Spinal cord (tissue), 10 donors: ENCODE results near the gene ITGA2B. TPM values are rescaled to one million over a fixed set of nuclear protein-coding genes. Genes with fewer than 3 reads are reported as not detected.
A peak's percentile ranks its signal among the peaks of the same experiment; 100 is the strongest.

Source experiments
- DNase-seq, 6 donors: peaks; one replicate each; pipeline versions ENCODE4 v3.0.0 to v3.0.0-alpha.2; 2013 to 2015; ENCODE audit warnings: low spot score in 6 of 6, low read depth in 4 of 6
- H3K27ac ChIP-seq: one replicate; pipeline ENCODE4 v1.5.1; 2013; ENCODE audit warnings: low read depth, low read length, control low read depth
- H3K27me3 ChIP-seq: one replicate; pipeline ENCODE4 v1.6.1; 2013; ENCODE audit warnings: low read length; ENCODE audit not compliant: control insufficient read depth, insufficient read depth
- H3K36me3 ChIP-seq: one replicate; pipeline ENCODE4 v1.6.1; 2013; ENCODE audit warnings: low read length; ENCODE audit not compliant: control insufficient read depth, insufficient read depth
- H3K4me1 ChIP-seq: one replicate; pipeline ENCODE4 v1.6.1; 2013; ENCODE audit warnings: low read length; ENCODE audit not compliant: control insufficient read depth, insufficient read depth
- H3K4me3 ChIP-seq: one replicate; pipeline ENCODE4 v1.5.1; 2013; ENCODE audit warnings: low read depth, low read length, control low read depth
- H3K9me3 ChIP-seq: one replicate; pipeline ENCODE4 v1.6.1; 2013; ENCODE audit warnings: low read length; ENCODE audit not compliant: control insufficient read depth, insufficient read depth
- WGBS: methylation state at CpG from one replicate; pipeline ENCODE4 v1.1.5; 2013; ENCODE audit warnings: missing lambda C conversion rate; ENCODE audit not compliant: insufficient coverage; 5-methylcytosine and 5-hydroxymethylcytosine counted together
- polyA plus RNA-seq, 2 donors: library from polyadenylated mRNA; unstranded; fragments of 120-200 nt; gene quantifications; one replicate each; pipeline ENCODE4 v1.2.1, GENCODE V29; 2013; ENCODE audit not compliant: insufficient read length in 2 of 2
- total RNA-seq, 2 donors: library from RNA; depleted of rRNA in 1 of 2; stranded (reverse); fragments of 120-200 nt in 1 of 2; fragments of >200 nt in 1 of 2; gene quantifications; one replicate each; pipeline versions ENCODE4 v1.2.3 to v1.2.4, GENCODE V29; 2013 to 2014
- donor health status: healthy.

Gene ITGA2B
- total and polyA plus RNA-seq, 4 donors = 3.9 to 10.2 (median 5.5) TPM

DNA sequence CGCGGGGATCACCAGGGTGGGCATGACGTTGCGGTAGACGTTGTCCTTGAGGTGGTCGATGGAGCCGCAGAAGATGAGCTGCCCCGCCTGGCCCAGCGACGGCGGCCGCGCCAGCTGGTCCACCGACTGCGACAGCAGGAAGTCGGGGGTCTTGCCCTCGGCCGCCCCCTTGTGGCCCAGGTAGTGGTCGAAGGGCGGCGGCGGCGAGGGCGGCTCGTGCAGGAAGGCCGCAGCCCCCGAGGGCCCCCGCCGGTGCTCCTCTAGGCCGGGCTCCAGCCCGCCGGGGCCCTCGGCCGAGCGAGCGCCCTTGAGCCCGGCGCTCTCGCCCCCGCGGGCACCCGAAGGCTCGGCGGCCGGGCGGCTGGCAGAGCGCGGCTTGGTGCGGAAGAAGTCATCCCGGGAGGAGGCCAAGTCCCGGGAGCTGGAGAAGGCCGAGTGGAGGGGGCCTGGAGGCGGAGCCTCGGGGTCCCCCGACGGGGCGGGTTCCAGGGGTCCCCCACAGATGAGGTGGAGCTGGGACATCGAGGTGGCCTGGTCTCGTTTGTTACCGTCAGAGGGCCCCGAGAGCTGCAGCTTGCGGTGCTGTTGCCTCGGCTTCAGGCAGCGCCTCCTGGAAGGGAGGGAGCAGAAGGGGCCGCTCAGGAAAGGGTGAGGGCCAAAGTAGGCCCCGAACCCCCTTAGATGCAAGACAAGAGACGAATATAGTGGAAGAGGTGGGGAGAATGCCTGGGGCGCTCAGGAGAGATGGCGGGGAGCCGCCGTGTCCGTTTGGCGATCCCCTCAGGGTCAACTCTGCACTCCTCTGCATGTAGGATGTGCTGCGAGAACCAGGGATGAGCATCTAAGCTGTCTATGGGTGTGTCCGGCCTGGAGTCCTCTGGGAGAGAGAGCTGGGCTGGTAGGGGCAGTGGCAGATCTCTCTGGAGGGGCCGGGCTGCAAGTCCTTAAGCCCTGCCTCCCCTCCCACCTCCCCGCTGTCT lies 34.6 kb downstream of the ITGA2B start:
- no peak overlapping the region for H3K4me3 ChIP-seq
- H3K27ac ChIP-seq = no peak overlapping the region
- peaks cover 38% of the 10 kb centered on the region for H3K4me1 ChIP-seq
- no peaks in the 10 kb centered on the region for H3K9me3 ChIP-seq
- H3K27me3 ChIP-seq = no peaks in the 10 kb centered on the region
- peak in 2 of 6 donors; percentile 51 for DNase-seq
- 50% methylated on average over 77 of the region's 77 CpGs for WGBS
- peaks cover 87% of the 10 kb centered on the region for H3K36me3 ChIP-seq

DNA sequence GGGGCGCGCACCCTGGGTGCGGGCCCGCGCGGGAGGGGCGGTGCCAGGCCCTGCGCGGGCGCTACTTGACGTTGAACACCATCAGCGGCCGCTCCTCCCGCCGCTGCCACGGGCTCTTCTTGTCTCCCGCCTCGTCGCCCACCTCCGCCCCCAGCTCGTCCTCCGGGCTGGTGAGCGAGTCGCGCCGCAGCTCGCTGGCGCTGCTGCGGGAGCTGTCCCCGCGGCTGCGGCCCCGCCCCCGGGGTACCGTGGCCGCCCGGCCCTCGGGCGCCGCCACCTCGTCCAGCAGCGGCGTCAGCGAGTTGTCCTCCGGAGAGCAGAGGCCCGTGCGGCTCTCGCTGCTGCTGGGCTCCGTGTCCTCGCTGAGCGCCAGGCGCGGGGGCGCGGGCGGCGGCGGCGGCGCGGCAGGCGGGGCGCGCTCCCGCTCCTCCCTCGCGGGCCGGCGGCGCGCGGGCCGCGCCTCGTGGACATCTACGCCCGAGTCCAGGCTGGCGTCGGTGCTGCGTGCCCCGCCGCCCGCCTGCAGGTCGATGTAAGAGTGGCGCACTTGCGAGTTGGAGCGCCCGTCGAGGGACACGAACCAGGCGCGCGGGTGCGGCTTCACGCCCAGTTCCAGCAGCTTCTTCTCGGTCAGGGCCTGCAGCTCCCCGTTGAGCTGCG lies 35.6 kb downstream of the ITGA2B start:
- 47% methylated on average over 98 of the region's 98 CpGs for WGBS
- H3K27me3 ChIP-seq = no peaks in the 10 kb centered on the region
- H3K4me1 ChIP-seq = peaks cover 35% of the 10 kb centered on the region
- no peaks in the 10 kb centered on the region for H3K9me3 ChIP-seq
- H3K4me3 ChIP-seq = no peak overlapping the region
- no peak overlapping the region for H3K27ac ChIP-seq
- H3K36me3 ChIP-seq = peaks cover 88% of the 10 kb centered on the region
- DNase-seq = no peak

DNA sequence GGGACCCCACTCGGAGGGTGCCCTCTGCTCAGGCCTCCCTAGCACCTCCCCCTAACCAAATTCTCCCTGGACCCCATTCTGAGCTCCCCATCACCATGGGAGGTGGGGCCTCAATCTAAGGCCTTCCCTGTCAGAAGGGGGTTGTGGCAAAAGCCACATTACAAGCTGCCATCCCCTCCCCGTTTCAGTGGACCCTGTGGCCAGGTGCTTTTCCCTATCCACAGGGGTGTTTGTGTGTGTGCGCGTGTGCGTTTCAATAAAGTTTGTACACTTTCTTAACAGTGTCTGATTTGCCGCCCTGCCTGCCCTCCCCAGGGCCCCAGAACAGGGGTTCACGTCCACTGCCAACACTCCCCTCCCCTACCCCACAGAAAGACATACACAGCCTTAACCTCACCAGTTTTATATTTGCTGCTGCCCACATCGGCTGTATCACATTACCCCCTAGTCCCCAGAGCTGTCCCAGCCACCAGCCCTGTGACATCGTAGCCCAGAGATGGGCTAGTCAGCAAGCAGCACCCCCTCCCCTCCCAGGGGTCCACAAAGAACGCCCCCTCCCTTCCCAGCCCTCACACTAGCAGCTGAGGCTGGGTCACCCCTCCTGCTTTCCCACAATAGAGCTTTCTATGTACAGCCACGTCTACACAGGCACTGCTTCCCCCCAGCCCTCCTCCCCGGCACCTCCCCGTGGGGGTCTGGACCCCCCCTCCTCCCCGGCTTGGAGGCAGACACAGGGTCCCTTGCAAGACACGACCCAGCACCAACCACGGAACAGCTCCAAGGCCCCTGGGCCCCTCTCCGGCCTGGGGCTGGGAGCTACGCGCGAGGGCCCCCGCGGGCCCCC lies 36.4 kb downstream of the ITGA2B start:
- Histone ChIP-seq H3K27me3 (no peaks in the 10 kb centered on the region), H3K9me3 (no peaks in the 10 kb centered on the region), H3K4me3 (no peak overlapping the region), H3K4me1 (peaks cover 35% of the 10 kb centered on the region), H3K27ac (no peak overlapping the region), H3K36me3 (peaks cover 86% of the 10 kb centered on the region)
- WGBS = 58% methylated on average over 18 of the region's 22 CpGs
- DNase-seq = peak in 2 of 6 donors; percentile 34 to 40

DNA sequence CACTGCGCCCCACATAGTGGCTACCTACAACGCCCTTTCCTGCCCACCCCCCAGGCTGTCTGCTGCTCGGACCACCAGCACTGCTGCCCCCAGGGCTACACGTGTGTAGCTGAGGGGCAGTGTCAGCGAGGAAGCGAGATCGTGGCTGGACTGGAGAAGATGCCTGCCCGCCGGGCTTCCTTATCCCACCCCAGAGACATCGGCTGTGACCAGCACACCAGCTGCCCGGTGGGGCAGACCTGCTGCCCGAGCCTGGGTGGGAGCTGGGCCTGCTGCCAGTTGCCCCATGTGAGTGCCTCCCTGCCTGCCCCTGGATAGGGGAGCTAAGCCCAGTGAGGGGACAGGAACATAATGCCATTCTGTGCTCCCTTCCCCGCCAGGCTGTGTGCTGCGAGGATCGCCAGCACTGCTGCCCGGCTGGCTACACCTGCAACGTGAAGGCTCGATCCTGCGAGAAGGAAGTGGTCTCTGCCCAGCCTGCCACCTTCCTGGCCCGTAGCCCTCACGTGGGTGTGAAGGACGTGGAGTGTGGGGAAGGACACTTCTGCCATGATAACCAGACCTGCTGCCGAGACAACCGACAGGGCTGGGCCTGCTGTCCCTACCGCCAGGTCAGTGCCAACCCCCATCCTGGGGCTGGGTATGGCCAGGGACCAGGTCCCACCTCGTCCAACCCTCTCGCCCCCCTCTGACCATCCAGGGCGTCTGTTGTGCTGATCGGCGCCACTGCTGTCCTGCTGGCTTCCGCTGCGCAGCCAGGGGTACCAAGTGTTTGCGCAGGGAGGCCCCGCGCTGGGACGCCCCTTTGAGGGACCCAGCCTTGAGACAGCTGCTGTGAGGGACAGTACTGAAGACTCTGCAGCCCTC lies 37.3 kb downstream of the ITGA2B start:
- Histone ChIP-seq H3K27me3 (no peaks in the 10 kb centered on the region), H3K27ac (no peak overlapping the region), H3K9me3 (no peaks in the 10 kb centered on the region), H3K36me3 (peaks cover 82% of the 10 kb centered on the region), H3K4me1 (peaks cover 35% of the 10 kb centered on the region), H3K4me3 (no peak overlapping the region)
- no peak for DNase-seq
- 81% methylated on average over 21 of the region's 36 CpGs for WGBS

DNA sequence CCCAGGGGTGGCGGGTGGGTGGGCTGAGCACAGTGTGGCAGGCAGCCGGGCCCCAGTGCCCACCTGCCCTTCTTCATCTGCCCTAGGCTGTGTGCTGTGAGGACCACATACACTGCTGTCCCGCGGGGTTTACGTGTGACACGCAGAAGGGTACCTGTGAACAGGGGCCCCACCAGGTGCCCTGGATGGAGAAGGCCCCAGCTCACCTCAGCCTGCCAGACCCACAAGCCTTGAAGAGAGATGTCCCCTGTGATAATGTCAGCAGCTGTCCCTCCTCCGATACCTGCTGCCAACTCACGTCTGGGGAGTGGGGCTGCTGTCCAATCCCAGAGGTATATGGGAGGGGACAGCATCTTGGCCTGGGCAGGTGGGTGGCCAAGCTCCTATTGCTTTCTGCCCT lies 38.0 kb downstream of the ITGA2B start:
- H3K9me3 ChIP-seq = no peaks in the 10 kb centered on the region
- no peaks in the 10 kb centered on the region for H3K27me3 ChIP-seq
- no peak overlapping the region for H3K27ac ChIP-seq
- peaks cover 35% of the 10 kb centered on the region for H3K4me1 ChIP-seq
- 89% methylated on average over 8 of the region's 8 CpGs for WGBS
- peaks cover 79% of the 10 kb centered on the region for H3K36me3 ChIP-seq
- H3K4me3 ChIP-seq = no peak overlapping the region
- DNase-seq = no peak

DNA sequence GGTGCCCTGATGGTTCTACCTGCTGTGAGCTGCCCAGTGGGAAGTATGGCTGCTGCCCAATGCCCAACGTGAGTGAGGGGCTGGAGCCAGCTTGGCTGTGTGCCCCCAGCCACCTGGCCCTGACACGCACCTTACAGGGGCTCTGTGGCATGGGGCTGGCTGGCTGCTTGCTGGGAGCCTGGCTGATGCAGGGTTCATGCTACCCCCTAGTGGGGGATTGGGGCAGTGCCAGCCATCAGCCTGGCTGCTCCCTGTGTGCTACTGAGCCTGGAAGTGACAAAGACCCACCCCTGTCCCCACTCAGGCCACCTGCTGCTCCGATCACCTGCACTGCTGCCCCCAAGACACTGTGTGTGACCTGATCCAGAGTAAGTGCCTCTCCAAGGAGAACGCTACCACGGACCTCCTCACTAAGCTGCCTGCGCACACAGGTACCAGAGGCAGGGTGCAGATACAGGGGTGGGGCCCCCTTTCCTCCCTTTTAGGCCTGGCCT lies 38.7 kb downstream of the ITGA2B start:
- DNase-seq = peak in 3 of 6 donors; percentile 52 to 90 (median 88)
- Histone ChIP-seq H3K4me3 (no peak overlapping the region), H3K36me3 (peaks cover 72% of the 10 kb centered on the region), H3K9me3 (no peaks in the 10 kb centered on the region), H3K27ac (no peak overlapping the region), H3K4me1 (peaks cover 42% of the 10 kb centered on the region), H3K27me3 (no peaks in the 10 kb centered on the region)
- WGBS = 54% methylated on average over 6 of the region's 6 CpGs

DNA sequence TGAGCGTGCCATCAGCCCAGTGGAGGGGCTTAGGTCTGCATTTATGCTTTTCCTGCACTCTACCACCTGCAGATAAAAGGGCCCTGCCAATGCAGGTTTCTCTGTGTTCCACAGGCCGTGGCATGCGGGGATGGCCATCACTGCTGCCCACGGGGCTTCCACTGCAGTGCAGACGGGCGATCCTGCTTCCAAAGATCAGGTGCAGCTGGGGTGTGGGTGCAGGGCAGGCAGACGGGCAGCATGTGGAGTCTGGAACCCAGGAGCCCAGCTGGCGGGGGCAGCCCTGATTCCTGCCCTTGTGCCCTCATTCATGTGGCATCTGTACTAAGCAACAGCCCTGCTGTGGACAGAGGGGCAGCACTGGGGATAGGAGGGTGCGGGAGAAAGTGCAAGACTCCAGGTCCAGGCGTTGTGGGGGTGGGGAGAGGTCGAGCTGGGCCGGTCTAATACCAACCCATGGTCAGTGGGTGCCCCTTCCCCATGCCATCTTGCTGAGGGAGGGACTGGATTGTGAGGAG lies 39.8 kb downstream of the ITGA2B start:
- Histone ChIP-seq H3K27me3 (no peaks in the 10 kb centered on the region), H3K36me3 (peaks cover 61% of the 10 kb centered on the region), H3K4me1 (peaks cover 44% of the 10 kb centered on the region), H3K27ac (no peak overlapping the region), H3K4me3 (no peak overlapping the region), H3K9me3 (no peaks in the 10 kb centered on the region)
- DNase-seq = no peak
- 87% methylated on average over 9 of the region's 12 CpGs for WGBS

DNA sequence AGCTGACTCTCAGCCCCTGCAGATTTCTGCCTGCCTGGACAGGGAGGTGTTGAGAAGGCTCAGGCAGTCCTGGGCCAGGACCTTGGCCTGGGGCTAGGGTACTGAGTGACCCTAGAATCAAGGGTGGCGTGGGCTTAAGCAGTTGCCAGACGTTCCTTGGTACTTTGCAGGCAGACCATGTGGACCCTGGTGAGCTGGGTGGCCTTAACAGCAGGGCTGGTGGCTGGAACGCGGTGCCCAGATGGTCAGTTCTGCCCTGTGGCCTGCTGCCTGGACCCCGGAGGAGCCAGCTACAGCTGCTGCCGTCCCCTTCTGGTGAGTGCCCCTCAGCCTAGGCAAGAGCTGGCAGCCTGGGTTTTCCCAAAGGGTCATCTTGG lies 40.5 kb downstream of the ITGA2B start:
- H3K27ac ChIP-seq = no peak overlapping the region
- H3K36me3 ChIP-seq = peaks cover 56% of the 10 kb centered on the region
- no peak overlapping the region for H3K4me3 ChIP-seq
- no peaks in the 10 kb centered on the region for H3K9me3 ChIP-seq
- peaks cover 47% of the 10 kb centered on the region for H3K4me1 ChIP-seq
- WGBS = 88% methylated on average over 6 of the region's 6 CpGs
- H3K27me3 ChIP-seq = no peaks in the 10 kb centered on the region
- DNase-seq = no peak
